Activated naive CD8-positive, alpha-beta T cell treated with anti-CD3 and anti-CD28 coated beads, Interleukin-2, amount 10 ng/mL, durations not matched to agents 7 days and 5 days (primary cell): ENCODE data around the gene RFXANK. TPM values are rescaled to one million over a fixed set of nuclear protein-coding genes. Genes with fewer than 3 reads are reported as not detected.
"Not testable (repeated sequence)": the region's sequence is repeated elsewhere in the genome, so short reads cannot be mapped to it uniquely, and the experiment has no call there.

Experiments used
- ATAC-seq: fragments of 150-1000 bp; cut with Tn5 transposase; one replicate; pipeline ENCODE4 v1.10.0; 2021; ENCODE audit warnings: low read depth, moderate library complexity
- POLR2A ChIA-PET: fragments of 350-600 bp; sonication (Branson Sonifier 250); formaldehyde crosslinking; loops from one replicate; lab custom pipeline; 2021; ENCODE audit warnings: antibody characterized with exemption; lab: Charles Lee
- DNase-seq: peaks from one replicate; pipeline ENCODE4 v3.0.0; 2021
- H3K27ac Mint-ChIP-seq: one replicate; pipeline ENCODE4 v1.8.0; 2022; ENCODE audit warnings: mild to moderate bottlenecking, mixed read lengths
- H3K27me3 Mint-ChIP-seq: one replicate; pipeline ENCODE4 v1.8.0; 2022; ENCODE audit warnings: mild to moderate bottlenecking, moderate library complexity, mixed read lengths
- H3K36me3 Mint-ChIP-seq: one replicate; pipeline ENCODE4 v1.8.0; 2021; ENCODE audit warnings: mild to moderate bottlenecking, mixed read lengths
- H3K4me1 Mint-ChIP-seq: one replicate; pipeline ENCODE4 v1.8.0; 2021; ENCODE audit warnings: mixed read lengths
- H3K4me3 Mint-ChIP-seq: one replicate; pipeline ENCODE4 v1.8.0; 2022; ENCODE audit warnings: mild to moderate bottlenecking, moderate library complexity, mixed read lengths
- H3K9me3 Mint-ChIP-seq: one replicate; pipeline ENCODE4 v1.8.0; 2021; ENCODE audit warnings: mixed read lengths
- total RNA-seq, 2 experiments: library from RNA; stranded (reverse); gene quantifications; one replicate each; pipeline ENCODE4 v1.2.3, GENCODE V29; 2021

RFXANK gene
- total RNA-seq, 2 experiments from 2014 or later, result 87.0 to 94.4 TPM

DNA sequence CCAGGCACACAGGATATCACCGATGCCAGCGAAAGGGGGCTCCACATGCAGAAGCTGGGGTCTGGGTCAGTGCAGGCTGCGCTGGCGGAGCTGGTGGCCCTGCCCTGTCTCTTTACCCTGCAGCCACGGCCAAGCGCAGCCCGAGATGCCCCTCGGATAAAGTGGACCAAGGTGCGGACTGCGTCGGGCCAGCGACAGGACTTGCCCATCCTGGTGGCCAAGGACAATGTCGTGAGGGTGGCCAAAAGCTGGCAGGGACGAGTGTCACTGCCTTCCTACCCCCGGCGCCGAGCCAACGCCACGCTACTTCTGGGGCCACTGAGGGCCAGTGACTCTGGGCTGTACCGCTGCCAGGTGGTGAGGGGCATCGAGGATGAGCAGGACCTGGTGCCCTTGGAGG lies 26.9 kb downstream of the RFXANK start:
- H3K4me1 Mint-ChIP-seq, result no peaks in the 10 kb centered on the region
- POLR2A ChIA-PET, result no interaction called here
- H3K27me3 Mint-ChIP-seq, result peaks cover 33% of the 10 kb centered on the region
- no peak overlapping the region for H3K4me3 Mint-ChIP-seq
- ATAC-seq (no peak), DNase-seq (no peak)
- no peaks in the 10 kb centered on the region for H3K36me3 Mint-ChIP-seq
- H3K9me3 Mint-ChIP-seq, result no peaks in the 10 kb centered on the region
- no peak overlapping the region for H3K27ac Mint-ChIP-seq

DNA sequence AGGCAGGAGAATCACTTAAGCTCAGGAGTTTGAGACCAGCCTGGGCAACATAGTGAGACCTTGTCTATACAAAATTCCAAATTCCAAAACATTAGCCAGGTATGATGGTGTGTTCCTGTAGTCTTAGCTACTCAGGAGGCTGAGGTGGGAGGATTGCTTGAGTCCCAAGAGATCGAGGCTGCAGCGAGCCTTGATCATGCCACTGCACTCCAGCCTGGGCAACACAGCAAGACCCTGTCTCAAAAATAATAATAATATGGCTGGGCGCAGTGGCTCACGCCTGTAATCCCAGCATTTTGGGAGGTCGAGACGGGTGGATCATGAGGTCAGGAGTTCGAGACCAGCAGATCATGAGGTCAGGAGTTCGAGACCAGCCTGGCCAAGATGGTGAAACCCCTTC lies 28.9 kb downstream of the RFXANK start:
- H3K27me3 Mint-ChIP-seq, result peaks cover 33% of the 10 kb centered on the region
- DNase-seq, POLR2A ChIA-PET, H3K27ac Mint-ChIP-seq, H3K36me3 Mint-ChIP-seq, ATAC-seq, H3K4me1 Mint-ChIP-seq, H3K4me3 Mint-ChIP-seq, H3K9me3 Mint-ChIP-seq: not testable (repeated sequence)

DNA sequence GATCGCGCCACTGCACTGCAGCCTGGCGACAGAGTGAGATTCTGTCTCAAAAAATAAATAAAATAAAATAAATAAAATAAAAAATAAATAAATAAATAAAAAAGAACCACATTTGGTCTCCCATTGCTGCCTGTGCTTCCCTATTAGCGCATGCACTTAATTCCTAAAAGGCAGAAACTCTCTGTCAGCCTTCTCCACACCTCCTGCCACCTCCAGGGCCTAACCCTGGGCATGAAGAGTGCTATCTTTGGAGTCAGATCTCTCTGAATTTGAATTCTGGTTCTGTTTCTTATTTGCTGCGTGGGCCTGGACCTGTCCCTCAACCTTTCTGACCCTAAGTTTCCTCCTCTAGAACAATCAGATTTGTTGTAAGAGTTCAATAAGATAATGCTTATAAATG lies 31.0 kb downstream of the RFXANK start:
- peaks cover 23% of the 10 kb centered on the region for H3K27me3 Mint-ChIP-seq
- H3K9me3 Mint-ChIP-seq, result no peaks in the 10 kb centered on the region
- no peak for ATAC-seq
- H3K36me3 Mint-ChIP-seq, result no peaks in the 10 kb centered on the region
- no peak overlapping the region for H3K27ac Mint-ChIP-seq
- no peak for DNase-seq
- H3K4me3 Mint-ChIP-seq, result no peak overlapping the region
- POLR2A ChIA-PET, result no interaction called here
- peaks cover 2% of the 10 kb centered on the region for H3K4me1 Mint-ChIP-seq

DNA sequence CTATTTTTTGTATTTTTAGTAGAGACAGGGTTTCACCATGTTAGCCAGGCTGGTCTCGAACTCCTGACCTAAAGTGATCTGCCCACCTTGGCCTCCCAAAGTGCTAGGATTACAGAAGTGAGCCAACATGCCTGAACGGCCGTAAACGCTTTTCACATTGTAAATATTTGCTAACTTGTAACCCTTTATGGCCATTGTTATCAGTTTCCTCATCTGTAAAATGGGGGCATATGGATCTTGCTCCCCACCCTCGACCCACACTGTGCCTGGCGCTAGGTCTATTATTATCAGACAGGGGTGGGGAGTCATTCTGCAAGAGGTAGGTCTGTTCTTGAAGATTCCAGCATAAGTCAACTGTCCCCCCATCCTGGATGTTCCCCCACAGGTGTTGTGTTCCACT lies 31.6 kb downstream of the RFXANK start:
- Mint-ChIP-seq H3K36me3 (no peaks in the 10 kb centered on the region), H3K27me3 (peaks cover 26% of the 10 kb centered on the region), H3K27ac (no peak overlapping the region), H3K4me1 (peaks cover 2% of the 10 kb centered on the region), H3K4me3 (no peak overlapping the region), H3K9me3 (no peaks in the 10 kb centered on the region)
- DNase-seq (no peak), ATAC-seq (no peak)
- POLR2A ChIA-PET, result interaction anchor here (1.4 kb wide), 1 partner anchor 20 kb away, joined by 3 read pairs; the partner anchor contains the start of gene NR2C2AP

DNA sequence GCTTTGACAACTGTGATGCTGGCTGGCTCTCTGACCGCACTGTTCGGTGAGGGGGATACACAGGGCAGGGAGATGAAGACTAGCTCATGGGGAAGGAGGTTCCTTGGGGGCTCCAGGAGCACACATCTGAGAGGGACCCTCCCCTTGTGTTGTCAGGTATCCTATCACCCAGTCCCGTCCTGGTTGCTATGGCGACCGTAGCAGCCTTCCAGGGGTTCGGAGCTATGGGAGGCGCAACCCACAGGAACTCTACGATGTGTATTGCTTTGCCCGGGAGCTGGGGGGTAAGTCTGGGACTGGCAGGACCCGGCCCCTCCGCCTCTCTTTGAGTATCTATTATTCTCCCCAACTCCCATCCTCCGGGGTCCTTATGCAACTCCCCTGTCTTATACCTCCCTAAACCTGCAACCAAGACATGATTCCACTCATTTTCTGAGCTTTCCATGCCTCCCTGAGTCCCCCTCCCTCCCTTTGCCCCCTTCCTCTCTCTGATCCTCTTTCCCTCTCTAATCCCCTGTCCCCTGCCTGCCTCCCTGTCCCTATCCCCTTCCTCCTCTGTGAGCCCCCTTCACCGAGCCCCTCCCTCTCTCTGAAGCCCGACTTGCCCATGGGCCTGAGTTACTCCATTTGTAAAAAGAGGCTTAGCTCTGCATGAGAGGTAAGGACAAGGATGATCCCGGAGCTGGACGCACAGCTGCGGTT lies 32.2 kb downstream of the RFXANK start:
- Mint-ChIP-seq H3K4me1 (peaks cover 2% of the 10 kb centered on the region), H3K9me3 (no peaks in the 10 kb centered on the region), H3K4me3 (peak overlapping the region; percentile 64), H3K36me3 (no peaks in the 10 kb centered on the region), H3K27me3 (peaks cover 27% of the 10 kb centered on the region), H3K27ac (no peak overlapping the region)
- no peak for ATAC-seq
- no peak for DNase-seq
- POLR2A ChIA-PET, result interaction anchor here (0.5 to 1.4 kb wide), 2 partner anchors 21 to 254 kb away, joined by 3 read pairs; partner anchors contain the start of gene NR2C2AP

DNA sequence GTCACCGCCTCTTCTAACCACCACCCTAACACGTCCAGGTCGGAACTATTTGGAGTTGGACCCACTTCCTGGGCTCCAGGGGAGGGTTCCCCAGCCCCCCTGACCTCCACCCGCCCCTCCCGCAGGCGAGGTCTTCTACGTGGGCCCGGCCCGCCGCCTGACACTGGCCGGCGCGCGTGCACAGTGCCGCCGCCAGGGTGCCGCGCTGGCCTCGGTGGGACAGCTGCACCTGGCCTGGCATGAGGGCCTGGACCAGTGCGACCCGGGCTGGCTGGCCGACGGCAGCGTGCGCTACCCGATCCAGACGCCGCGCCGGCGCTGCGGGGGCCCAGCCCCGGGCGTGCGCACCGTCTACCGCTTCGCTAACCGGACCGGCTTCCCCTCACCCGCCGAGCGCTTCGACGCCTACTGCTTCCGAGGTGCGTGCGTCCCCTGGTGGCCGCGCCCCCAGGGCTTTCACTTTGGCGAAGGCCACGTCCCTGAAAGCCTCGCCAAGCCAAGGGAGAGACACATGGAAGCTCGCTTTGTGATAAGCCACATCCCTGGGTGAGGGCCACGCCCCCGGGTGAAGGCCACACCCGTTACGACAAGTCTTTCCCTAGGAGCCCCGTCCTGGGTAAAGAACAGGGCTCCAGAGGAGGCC lies 32.9 kb downstream of the RFXANK start:
- Mint-ChIP-seq H3K4me1 (peaks cover 2% of the 10 kb centered on the region), H3K27ac (no peak overlapping the region), H3K36me3 (no peaks in the 10 kb centered on the region), H3K9me3 (no peaks in the 10 kb centered on the region), H3K4me3 (peak overlapping the region; percentile 77), H3K27me3 (peaks cover 27% of the 10 kb centered on the region)
- POLR2A ChIA-PET, result interaction anchor here (0.5 to 1.4 kb wide), 2 partner anchors 22 to 253 kb away, joined by 3 read pairs; partner anchors contain the start of gene NR2C2AP
- ATAC-seq (peak; percentile 92), DNase-seq (peak; percentile 85)

DNA sequence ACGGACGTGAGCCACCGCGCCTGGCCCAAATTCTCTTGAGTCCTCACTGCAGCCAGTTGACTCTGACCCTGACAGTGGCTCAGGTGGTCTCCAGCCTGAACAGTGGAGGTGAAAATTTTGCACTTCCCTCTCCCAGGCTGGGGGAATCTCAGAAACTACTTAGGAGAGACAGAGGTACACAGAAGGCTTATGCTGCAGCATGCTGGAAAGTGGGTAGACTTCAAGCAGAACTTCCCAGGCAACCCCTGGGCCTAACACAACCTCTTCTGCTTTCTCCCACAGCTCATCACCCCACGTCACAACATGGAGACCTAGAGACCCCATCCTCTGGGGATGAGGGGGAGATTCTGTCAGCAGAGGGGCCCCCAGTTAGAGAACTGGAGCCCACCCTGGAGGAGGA lies 34.1 kb downstream of the RFXANK start:
- ATAC-seq, result no peak
- peaks cover 27% of the 10 kb centered on the region for H3K27me3 Mint-ChIP-seq
- POLR2A ChIA-PET, result no interaction called here
- H3K4me3 Mint-ChIP-seq, result no peak overlapping the region
- no peak for DNase-seq
- H3K27ac Mint-ChIP-seq, result no peak overlapping the region
- peaks cover 2% of the 10 kb centered on the region for H3K4me1 Mint-ChIP-seq
- H3K36me3 Mint-ChIP-seq, result no peaks in the 10 kb centered on the region
- no peaks in the 10 kb centered on the region for H3K9me3 Mint-ChIP-seq

DNA sequence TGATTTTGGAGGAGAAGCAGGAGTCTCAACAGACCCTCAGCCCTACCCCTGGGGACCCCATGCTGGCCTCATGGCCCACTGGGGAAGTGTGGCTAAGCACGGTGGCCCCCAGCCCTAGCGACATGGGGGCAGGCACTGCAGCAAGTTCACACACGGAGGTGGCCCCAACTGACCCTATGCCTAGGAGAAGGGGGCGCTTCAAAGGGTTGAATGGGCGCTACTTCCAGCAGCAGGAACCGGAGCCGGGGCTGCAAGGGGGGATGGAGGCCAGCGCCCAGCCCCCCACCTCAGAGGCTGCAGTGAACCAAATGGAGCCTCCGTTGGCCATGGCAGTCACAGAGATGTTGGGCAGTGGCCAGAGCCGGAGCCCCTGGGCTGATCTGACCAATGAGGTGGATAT lies 34.6 kb downstream of the RFXANK start:
- Mint-ChIP-seq H3K27me3 (peaks cover 27% of the 10 kb centered on the region), H3K36me3 (no peaks in the 10 kb centered on the region), H3K4me1 (peaks cover 2% of the 10 kb centered on the region), H3K9me3 (no peaks in the 10 kb centered on the region), H3K4me3 (no peak overlapping the region), H3K27ac (no peak overlapping the region)
- POLR2A ChIA-PET, result no interaction called here
- ATAC-seq (no peak), DNase-seq (no peak)

DNA sequence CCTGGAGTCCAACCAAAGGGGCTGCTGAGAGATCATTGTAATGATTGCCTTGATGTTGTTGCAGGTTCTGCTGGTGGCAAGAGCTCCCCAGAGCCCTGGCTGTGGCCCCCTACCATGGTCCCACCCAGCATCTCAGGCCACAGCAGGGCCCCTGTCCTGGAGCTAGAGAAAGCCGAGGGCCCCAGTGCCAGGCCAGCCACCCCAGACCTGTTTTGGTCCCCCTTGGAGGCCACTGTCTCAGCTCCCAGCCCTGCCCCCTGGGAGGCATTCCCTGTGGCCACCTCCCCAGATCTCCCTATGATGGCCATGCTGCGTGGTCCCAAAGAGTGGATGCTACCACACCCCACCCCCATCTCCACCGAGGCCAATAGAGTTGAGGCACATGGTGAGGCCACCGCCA lies 35.2 kb downstream of the RFXANK start:
- Mint-ChIP-seq H3K4me1 (peaks cover 2% of the 10 kb centered on the region), H3K4me3 (no peak overlapping the region), H3K27ac (no peak overlapping the region), H3K36me3 (no peaks in the 10 kb centered on the region), H3K27me3 (peaks cover 26% of the 10 kb centered on the region), H3K9me3 (no peaks in the 10 kb centered on the region)
- DNase-seq (no peak), ATAC-seq (no peak)
- POLR2A ChIA-PET, result no interaction called here

DNA sequence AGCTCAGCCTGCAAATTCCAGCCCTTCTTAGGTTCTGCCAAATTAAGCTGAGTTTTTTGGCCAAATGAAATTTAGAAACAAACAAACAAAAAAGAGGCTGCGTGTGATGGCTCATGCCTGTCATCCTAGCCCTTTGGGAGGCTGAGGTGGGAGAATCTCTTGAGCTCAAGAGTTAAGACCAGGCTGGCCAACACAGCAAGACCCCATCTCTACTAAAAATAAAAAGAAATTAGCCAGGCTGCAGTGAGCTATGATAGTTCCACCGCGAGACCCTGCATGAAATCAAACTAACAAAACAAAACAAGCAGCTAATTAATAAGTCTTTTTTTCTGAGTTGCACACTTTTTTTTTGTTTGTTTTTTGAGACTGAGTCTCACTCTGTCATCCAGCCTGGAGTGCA lies 37.6 kb downstream of the RFXANK start:
- no peak overlapping the region for H3K4me3 Mint-ChIP-seq
- POLR2A ChIA-PET, result interaction anchor here (0.6 kb wide), 1 partner anchor 37 kb away, joined by 4 read pairs; no protein-coding TSS in a partner anchor
- no peaks in the 10 kb centered on the region for H3K4me1 Mint-ChIP-seq
- DNase-seq, result no peak
- H3K36me3 Mint-ChIP-seq, result no peaks in the 10 kb centered on the region
- no peak overlapping the region for H3K27ac Mint-ChIP-seq
- peaks cover 7% of the 10 kb centered on the region for H3K27me3 Mint-ChIP-seq
- H3K9me3 Mint-ChIP-seq, result peaks cover 5% of the 10 kb centered on the region
- ATAC-seq, result no peak

DNA sequence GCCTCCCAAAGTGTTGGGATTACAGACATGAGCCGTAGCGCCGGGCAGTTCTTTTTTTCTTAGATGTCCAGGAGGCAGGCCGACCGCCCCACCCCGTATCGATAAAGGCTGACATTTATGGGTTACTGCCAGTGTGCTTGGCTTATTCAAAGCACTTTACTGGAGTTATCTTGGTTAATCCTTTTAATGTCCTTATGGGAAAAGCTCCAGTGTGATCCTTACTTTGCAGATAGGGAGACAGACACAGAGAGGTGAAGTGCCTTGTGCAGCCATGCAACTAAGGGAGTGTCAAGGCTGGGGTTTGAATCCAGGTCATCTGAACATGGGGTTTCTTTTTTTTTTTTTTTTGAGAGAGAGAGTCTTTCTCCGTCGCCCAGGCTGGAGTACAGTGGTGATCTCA lies 38.9 kb downstream of the RFXANK start:
- H3K4me1 Mint-ChIP-seq, result no peaks in the 10 kb centered on the region
- POLR2A ChIA-PET, result no interaction called here
- H3K27ac Mint-ChIP-seq, result no peak overlapping the region
- ATAC-seq (no peak), DNase-seq (no peak)
- peaks cover 4% of the 10 kb centered on the region for H3K27me3 Mint-ChIP-seq
- no peak overlapping the region for H3K4me3 Mint-ChIP-seq
- no peaks in the 10 kb centered on the region for H3K36me3 Mint-ChIP-seq
- peaks cover 6% of the 10 kb centered on the region for H3K9me3 Mint-ChIP-seq

DNA sequence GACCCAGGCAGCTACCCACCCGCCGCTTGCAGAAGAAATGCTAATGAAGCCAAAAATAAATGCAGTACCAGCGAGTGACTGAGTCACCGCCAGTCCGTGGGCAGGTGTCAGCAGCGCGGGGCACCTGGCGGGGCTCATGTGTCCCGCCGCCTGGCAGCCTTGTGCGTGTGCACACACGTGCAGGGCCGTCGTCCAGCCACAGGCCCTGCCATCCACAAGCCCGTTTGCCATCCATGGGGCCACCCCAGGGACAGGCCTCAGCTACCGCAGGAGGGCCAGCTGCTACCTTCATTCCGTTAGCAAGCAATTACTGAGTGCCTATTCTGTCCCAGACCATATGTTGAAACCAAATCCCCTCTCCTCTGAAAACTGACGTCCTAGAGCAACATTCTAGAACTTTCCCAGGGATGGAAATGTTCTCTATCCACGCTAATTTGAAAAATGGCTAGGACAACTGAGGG lies 40.2 kb downstream of the RFXANK start:
- Mint-ChIP-seq H3K4me3 (no peak overlapping the region), H3K27me3 (peaks cover 4% of the 10 kb centered on the region), H3K27ac (no peak overlapping the region), H3K4me1 (no peaks in the 10 kb centered on the region), H3K36me3 (no peaks in the 10 kb centered on the region), H3K9me3 (peaks cover 9% of the 10 kb centered on the region)
- no peak for DNase-seq
- POLR2A ChIA-PET, result interaction anchor here (0.5 kb wide), 1 partner anchor 503 kb away, joined by 3 read pairs; no protein-coding TSS in a partner anchor
- ATAC-seq, result no peak

DNA sequence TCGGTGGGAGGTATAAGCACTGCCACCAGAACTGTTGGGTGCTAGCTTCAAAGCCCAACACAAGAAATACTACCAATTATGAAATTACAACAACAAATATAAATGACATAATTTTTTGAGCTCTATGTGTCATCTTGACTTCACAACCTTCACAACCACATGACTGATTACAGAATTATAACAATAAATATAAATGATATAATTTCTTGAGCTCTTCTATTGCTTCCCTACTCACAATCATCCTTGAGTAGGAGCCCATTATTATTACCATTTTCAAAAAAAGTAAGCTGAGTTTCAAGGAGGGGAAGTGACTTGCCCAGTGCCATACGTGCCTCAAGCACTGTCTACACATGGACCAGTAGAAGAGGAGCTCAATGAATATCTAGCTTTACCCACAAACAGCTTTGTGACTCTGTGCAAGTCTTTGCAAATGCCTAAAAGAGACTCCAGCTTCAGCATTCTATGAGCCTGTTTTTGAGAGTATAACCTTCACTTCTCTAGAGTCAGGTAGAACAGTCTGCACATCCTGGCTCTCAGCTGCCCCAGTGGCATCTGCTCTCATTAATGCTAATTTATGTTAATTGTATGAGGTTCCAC lies 42.3 kb downstream of the RFXANK start:
- H3K36me3 Mint-ChIP-seq, result no peaks in the 10 kb centered on the region
- no peak overlapping the region for H3K27ac Mint-ChIP-seq
- H3K4me3 Mint-ChIP-seq, result no peak overlapping the region
- no peak for ATAC-seq
- H3K9me3 Mint-ChIP-seq, result peaks cover 9% of the 10 kb centered on the region
- no peaks in the 10 kb centered on the region for H3K4me1 Mint-ChIP-seq
- no peak for DNase-seq
- POLR2A ChIA-PET, result no interaction called here
- H3K27me3 Mint-ChIP-seq, result no peaks in the 10 kb centered on the region
